Measurements from ENCODE around the gene RPRD2. TPM values are rescaled to one million over a fixed set of nuclear protein-coding genes. Genes with fewer than 3 reads are reported as not detected.

RPRD2 gene
- total and polyA plus RNA-seq, 2 experiments from 2014 or later = 16.8 to 20.4 TPM

DNA sequence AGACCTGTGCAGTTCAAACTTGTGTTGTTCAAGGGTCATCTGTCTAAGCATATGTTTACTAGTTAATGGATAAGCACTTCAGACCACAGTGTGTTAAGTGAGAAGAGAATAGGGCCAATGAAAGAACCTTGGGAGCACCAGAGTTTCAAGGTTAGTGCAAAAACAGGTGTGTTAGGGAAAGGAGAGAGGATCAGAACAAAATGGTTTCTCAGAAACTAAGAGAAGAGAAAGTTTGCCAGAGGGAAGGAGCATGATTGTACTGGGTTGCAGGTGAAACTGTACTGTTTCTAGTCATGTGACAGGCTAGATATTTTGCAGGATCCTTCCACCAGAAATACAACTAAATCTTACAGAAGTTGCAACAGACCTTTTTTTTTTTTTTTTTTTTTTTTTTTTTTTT is 23.3 kb downstream of the RPRD2 start:
- Mint-ChIP-seq H3K36me3 (ENCODE audit: low read depth) (no peaks in the 10 kb centered on the region), H3K4me3 (no peak overlapping the region), H3K4me1 (peaks cover 6% of the 10 kb centered on the region), H3K9me3 (no peaks in the 10 kb centered on the region), H3K27me3 (ENCODE audit: insufficient read depth, low read depth, poor library complexity) (peaks cover 2% of the 10 kb centered on the region), H3K27ac (no peak overlapping the region)
- no peak overlapping the region for H3K4me3 ChIP-seq
- H3F3A ChIP-seq (replicated peaks; ENCODE audit: low read depth) = no peaks in the 10 kb centered on the region; the same call in 1 of the 2 replicates
- H3K36me3 ChIP-seq (ENCODE audit: insufficient read depth) = no peaks in the 10 kb centered on the region
- H4K20me1 ChIP-seq (replicated peaks; ENCODE audit: insufficient read depth) = peaks cover 30% of the 10 kb centered on the region
- peaks cover 98% of the 10 kb centered on the region for H3K79me2 ChIP-seq (replicated peaks; ENCODE audit: insufficient read depth)
- H2AFZ ChIP-seq = no peak overlapping the region
- no peak for TF ChIP-seq CREB1 (CRISPR knock-in tag; IDR thresholded peaks at IDR 0.05; ENCODE audit: low read depth)
- TF ChIP-seq ZNF114 (CRISPR knock-in tag; IDR thresholded peaks at IDR 0.05) = no peak
- TF ChIP-seq EZH2 (IDR thresholded peaks at IDR 0.05; ENCODE audit: low read depth, unreplicated experiment) = no peak
- TF ChIP-seq POLR2AphosphoS5 (IDR thresholded peaks at IDR 0.05; ENCODE audit: low read depth) = no peak
- TF ChIP-seq, protein P1, sequence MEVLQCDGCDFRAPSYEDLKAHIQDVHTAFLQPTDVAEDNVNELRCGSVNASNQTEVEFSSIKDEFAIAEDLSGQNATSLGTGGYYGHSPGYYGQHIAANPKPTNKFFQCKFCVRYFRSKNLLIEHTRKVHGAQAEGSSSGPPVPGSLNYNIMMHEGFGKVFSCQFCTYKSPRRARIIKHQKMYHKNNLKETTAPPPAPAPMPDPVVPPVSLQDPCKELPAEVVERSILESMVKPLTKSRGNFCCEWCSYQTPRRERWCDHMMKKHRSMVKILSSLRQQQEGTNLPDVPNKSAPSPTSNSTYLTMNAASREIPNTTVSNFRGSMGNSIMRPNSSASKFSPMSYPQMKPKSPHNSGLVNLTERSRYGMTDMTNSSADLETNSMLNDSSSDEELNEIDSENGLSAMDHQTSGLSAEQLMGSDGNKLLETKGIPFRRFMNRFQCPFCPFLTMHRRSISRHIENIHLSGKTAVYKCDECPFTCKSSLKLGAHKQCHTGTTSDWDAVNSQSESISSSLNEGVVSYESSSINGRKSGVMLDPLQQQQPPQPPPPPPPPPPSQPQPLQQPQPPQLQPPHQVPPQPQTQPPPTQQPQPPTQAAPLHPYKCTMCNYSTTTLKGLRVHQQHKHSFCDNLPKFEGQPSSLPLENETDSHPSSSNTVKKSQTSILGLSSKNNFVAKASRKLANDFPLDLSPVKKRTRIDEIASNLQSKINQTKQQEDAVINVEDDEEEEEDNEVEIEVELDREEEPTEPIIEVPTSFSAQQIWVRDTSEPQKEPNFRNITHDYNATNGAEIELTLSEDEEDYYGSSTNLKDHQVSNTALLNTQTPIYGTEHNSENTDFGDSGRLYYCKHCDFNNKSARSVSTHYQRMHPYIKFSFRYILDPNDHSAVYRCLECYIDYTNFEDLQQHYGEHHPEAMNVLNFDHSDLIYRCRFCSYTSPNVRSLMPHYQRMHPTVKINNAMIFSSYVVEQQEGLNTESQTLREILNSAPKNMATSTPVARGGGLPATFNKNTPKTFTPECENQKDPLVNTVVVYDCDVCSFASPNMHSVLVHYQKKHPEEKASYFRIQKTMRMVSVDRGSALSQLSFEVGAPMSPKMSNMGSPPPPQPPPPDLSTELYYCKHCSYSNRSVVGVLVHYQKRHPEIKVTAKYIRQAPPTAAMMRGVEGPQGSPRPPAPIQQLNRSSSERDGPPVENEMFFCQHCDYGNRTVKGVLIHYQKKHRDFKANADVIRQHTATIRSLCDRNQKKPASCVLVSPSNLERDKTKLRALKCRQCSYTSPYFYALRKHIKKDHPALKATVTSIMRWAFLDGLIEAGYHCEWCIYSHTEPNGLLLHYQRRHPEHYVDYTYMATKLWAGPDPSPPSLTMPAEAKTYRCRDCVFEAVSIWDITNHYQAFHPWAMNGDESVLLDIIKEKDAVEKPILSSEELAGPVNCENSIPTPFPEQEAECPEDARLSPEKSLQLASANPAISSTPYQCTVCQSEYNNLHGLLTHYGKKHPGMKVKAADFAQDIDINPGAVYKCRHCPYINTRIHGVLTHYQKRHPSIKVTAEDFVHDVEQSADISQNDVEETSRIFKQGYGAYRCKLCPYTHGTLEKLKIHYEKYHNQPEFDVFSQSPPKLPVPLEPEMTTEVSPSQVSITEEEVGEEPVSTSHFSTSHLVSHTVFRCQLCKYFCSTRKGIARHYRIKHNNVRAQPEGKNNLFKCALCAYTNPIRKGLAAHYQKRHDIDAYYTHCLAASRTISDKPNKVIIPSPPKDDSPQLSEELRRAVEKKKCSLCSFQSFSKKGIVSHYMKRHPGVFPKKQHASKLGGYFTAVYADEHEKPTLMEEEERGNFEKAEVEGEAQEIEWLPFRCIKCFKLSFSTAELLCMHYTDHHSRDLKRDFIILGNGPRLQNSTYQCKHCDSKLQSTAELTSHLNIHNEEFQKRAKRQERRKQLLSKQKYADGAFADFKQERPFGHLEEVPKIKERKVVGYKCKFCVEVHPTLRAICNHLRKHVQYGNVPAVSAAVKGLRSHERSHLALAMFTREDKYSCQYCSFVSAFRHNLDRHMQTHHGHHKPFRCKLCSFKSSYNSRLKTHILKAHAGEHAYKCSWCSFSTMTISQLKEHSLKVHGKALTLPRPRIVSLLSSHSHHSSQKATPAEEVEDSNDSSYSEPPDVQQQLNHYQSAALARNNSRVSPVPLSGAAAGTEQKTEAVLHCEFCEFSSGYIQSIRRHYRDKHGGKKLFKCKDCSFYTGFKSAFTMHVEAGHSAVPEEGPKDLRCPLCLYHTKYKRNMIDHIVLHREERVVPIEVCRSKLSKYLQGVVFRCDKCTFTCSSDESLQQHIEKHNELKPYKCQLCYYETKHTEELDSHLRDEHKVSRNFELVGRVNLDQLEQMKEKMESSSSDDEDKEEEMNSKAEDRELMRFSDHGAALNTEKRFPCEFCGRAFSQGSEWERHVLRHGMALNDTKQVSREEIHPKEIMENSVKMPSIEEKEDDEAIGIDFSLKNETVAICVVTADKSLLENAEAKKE (CRISPR knock-in tag; IDR thresholded peaks at IDR 0.05) = no peak
- TF ChIP-seq JUNB (IDR thresholded peaks at IDR 0.05; ENCODE audit: unreplicated experiment) = no peak
- no peak for TF ChIP-seq STAT1 (IDR thresholded peaks at IDR 0.05; ENCODE audit: unreplicated experiment)
- TF ChIP-seq, protein P2, sequence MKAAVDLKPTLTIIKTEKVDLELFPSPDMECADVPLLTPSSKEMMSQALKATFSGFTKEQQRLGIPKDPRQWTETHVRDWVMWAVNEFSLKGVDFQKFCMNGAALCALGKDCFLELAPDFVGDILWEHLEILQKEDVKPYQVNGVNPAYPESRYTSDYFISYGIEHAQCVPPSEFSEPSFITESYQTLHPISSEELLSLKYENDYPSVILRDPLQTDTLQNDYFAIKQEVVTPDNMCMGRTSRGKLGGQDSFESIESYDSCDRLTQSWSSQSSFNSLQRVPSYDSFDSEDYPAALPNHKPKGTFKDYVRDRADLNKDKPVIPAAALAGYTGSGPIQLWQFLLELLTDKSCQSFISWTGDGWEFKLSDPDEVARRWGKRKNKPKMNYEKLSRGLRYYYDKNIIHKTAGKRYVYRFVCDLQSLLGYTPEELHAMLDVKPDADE (IDR thresholded peaks at IDR 0.05) = no peak
- no peak for TF ChIP-seq NANOG (IDR thresholded peaks at IDR 0.05; ENCODE audit: borderline replicate concordance)
- no peak for TF ChIP-seq EZH2phosphoT487 (IDR thresholded peaks at IDR 0.05; ENCODE audit: unreplicated experiment)
- TF ChIP-seq, protein P3, sequence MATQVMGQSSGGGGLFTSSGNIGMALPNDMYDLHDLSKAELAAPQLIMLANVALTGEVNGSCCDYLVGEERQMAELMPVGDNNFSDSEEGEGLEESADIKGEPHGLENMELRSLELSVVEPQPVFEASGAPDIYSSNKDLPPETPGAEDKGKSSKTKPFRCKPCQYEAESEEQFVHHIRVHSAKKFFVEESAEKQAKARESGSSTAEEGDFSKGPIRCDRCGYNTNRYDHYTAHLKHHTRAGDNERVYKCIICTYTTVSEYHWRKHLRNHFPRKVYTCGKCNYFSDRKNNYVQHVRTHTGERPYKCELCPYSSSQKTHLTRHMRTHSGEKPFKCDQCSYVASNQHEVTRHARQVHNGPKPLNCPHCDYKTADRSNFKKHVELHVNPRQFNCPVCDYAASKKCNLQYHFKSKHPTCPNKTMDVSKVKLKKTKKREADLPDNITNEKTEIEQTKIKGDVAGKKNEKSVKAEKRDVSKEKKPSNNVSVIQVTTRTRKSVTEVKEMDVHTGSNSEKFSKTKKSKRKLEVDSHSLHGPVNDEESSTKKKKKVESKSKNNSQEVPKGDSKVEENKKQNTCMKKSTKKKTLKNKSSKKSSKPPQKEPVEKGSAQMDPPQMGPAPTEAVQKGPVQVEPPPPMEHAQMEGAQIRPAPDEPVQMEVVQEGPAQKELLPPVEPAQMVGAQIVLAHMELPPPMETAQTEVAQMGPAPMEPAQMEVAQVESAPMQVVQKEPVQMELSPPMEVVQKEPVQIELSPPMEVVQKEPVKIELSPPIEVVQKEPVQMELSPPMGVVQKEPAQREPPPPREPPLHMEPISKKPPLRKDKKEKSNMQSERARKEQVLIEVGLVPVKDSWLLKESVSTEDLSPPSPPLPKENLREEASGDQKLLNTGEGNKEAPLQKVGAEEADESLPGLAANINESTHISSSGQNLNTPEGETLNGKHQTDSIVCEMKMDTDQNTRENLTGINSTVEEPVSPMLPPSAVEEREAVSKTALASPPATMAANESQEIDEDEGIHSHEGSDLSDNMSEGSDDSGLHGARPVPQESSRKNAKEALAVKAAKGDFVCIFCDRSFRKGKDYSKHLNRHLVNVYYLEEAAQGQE (IDR thresholded peaks at IDR 0.05; ENCODE audit: unreplicated experiment) = no peak
- TF ChIP-seq, protein P4, sequence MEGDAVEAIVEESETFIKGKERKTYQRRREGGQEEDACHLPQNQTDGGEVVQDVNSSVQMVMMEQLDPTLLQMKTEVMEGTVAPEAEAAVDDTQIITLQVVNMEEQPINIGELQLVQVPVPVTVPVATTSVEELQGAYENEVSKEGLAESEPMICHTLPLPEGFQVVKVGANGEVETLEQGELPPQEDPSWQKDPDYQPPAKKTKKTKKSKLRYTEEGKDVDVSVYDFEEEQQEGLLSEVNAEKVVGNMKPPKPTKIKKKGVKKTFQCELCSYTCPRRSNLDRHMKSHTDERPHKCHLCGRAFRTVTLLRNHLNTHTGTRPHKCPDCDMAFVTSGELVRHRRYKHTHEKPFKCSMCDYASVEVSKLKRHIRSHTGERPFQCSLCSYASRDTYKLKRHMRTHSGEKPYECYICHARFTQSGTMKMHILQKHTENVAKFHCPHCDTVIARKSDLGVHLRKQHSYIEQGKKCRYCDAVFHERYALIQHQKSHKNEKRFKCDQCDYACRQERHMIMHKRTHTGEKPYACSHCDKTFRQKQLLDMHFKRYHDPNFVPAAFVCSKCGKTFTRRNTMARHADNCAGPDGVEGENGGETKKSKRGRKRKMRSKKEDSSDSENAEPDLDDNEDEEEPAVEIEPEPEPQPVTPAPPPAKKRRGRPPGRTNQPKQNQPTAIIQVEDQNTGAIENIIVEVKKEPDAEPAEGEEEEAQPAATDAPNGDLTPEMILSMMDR (conservative IDR thresholded peaks at IDR 0.05; ENCODE audit: low read depth in 2 of 2) = no peak
- no peaks in the 10 kb centered on the region for H3K4me1 ChIP-seq (ENCODE audit: insufficient read depth)
- no peak overlapping the region for H3K4me2 ChIP-seq
- H3K27me3 ChIP-seq (ENCODE audit: insufficient read depth) = no peaks in the 10 kb centered on the region
- no peak for ATAC-seq
- DNase-seq (ENCODE audit: low spot score) = no peak
- peak overlapping the region; percentile 73 for H3K27ac ChIP-seq (ENCODE audit: low read depth)
- no peaks in the 10 kb centered on the region for H3K9me2 ChIP-seq (ENCODE audit: insufficient read depth)
